Thyroid gland (tissue), 4 donors: Measurements from ENCODE around the gene MRM1. TPM values are rescaled to one million over a fixed set of nuclear protein-coding genes. Genes with fewer than 3 reads are reported as not detected.

Source experiments
- DNase-seq, 2 donors: peaks; one replicate each; pipeline ENCODE4 v3.0.0-alpha.2; 2019
- H3K27ac ChIP-seq, 3 donors: fragments of 200-600 bp; sonication (generic); 1 replicate in 2 of 3; 2 replicates in 1 of 3; pipeline ENCODE4 v1.5.1; 2016 to 2019; ENCODE audit warnings: mild to moderate bottlenecking in 1 of 3, moderate library complexity in 1 of 3
- H3K27me3 ChIP-seq: fragments of 200-600 bp; sonication (generic); one replicate; pipeline ENCODE4 v1.5.1; 2019
- H3K36me3 ChIP-seq, 2 donors: fragments of 200-600 bp; sonication (generic); one replicate each; pipeline ENCODE4 v1.5.1; 2016 to 2019
- H3K4me1 ChIP-seq, 2 donors: fragments of 200-600 bp; sonication (generic); one replicate each; pipeline ENCODE4 v1.5.1; 2017 to 2019
- H3K4me3 ChIP-seq, 3 donors: fragments of 200-600 bp; sonication (generic); replicated peaks in 1 of 3; 1 replicate in 2 of 3; 2 replicates in 1 of 3; pipeline ENCODE4 v1.5.1; 2016; ENCODE audit warnings: mild to moderate bottlenecking in 1 of 3
- H3K9me3 ChIP-seq: fragments of 200-600 bp; sonication (generic); one replicate; pipeline ENCODE4 v1.5.1; 2017
- POLR2A ChIP-seq, 2 donors: fragments of 450-650 bp; IDR thresholded peaks; one replicate each; pipeline ENCODE4 v1.6.1; 2017; ENCODE audit warnings: antibody characterized with exemption in 2 of 2, mild to moderate bottlenecking in 2 of 2, moderate library complexity in 1 of 2
- WGBS, 2 donors: methylation state at CpG; one replicate each; pipeline ENCODE4 v1.1.5; 2017; 5-methylcytosine and 5-hydroxymethylcytosine counted together
- intact Hi-C: fragments of 100-400 bp; cut with DNase I; formaldehyde crosslinking; loops from one replicate; pipeline ENCODE4 v1.15.1; 2023
- total RNA-seq, 4 donors: library from RNA; depleted of rRNA; stranded (reverse); fragments of >200 nt; gene quantifications; one replicate each; pipeline ENCODE4 v1.2.3, GENCODE V29; 2016
- TF ChIP-seq, protein P1 (sequence below), 6 experiments: fragments of 200-600 bp in 3 of 6; fragments of 450-650 bp in 3 of 6; sonication (generic) in 3 of 6; IDR thresholded peaks; one replicate each; pipeline ENCODE4 v1.5.1; 2016 to 2019; ENCODE audit warnings: antibody characterized with exemption in 6 of 6, mild to moderate bottlenecking in 2 of 6, inconsistent platforms in 1 of 6, moderate library complexity in 1 of 6

Gene MRM1
- total RNA-seq, 4 donors from 2014 or later, result 5.8 to 9.8 (median 7.4) TPM

DNA sequence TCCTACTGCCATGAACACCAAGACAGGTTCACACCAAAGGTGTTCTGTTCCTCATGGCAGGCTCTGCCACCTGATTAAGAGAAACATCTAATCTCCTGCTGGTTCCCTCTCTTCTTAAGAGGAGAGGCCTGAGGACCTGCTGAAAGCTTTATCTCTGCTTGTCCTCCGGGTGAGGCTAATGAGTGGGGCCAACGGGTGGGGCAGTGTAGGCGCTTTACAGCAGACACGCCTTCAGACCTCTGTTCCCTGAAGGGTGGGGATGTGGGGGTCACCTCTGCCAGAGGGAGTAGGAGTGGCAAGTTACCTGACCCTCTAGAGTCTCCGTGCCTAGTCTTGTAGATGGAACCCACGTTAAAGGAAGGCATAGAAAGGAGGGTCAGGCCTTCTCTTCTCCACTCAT, 4.2 kb upstream of the MRM1 start:
- Histone ChIP-seq H3K27me3 (no peaks in the 10 kb centered on the region), H3K36me3 (no peaks in the 10 kb centered on the region), H3K4me1 (peaks cover 17 to 23% of the 10 kb centered on the region in 2 donors), H3K9me3 (no peaks in the 10 kb centered on the region), H3K27ac (no peak overlapping the region), H3K4me3 (no peak overlapping the region)
- 81 to 93% methylated on average over 6 of the region's 6 CpGs for WGBS, 2 donors
- TF ChIP-seq POLR2A (IDR thresholded peaks at IDR 0.05), result no peak
- TF ChIP-seq, protein P1, sequence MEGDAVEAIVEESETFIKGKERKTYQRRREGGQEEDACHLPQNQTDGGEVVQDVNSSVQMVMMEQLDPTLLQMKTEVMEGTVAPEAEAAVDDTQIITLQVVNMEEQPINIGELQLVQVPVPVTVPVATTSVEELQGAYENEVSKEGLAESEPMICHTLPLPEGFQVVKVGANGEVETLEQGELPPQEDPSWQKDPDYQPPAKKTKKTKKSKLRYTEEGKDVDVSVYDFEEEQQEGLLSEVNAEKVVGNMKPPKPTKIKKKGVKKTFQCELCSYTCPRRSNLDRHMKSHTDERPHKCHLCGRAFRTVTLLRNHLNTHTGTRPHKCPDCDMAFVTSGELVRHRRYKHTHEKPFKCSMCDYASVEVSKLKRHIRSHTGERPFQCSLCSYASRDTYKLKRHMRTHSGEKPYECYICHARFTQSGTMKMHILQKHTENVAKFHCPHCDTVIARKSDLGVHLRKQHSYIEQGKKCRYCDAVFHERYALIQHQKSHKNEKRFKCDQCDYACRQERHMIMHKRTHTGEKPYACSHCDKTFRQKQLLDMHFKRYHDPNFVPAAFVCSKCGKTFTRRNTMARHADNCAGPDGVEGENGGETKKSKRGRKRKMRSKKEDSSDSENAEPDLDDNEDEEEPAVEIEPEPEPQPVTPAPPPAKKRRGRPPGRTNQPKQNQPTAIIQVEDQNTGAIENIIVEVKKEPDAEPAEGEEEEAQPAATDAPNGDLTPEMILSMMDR (IDR thresholded peaks at IDR 0.05), result no peak
- intact Hi-C loops, result no loop called here
- DNase-seq, result no peak

DNA sequence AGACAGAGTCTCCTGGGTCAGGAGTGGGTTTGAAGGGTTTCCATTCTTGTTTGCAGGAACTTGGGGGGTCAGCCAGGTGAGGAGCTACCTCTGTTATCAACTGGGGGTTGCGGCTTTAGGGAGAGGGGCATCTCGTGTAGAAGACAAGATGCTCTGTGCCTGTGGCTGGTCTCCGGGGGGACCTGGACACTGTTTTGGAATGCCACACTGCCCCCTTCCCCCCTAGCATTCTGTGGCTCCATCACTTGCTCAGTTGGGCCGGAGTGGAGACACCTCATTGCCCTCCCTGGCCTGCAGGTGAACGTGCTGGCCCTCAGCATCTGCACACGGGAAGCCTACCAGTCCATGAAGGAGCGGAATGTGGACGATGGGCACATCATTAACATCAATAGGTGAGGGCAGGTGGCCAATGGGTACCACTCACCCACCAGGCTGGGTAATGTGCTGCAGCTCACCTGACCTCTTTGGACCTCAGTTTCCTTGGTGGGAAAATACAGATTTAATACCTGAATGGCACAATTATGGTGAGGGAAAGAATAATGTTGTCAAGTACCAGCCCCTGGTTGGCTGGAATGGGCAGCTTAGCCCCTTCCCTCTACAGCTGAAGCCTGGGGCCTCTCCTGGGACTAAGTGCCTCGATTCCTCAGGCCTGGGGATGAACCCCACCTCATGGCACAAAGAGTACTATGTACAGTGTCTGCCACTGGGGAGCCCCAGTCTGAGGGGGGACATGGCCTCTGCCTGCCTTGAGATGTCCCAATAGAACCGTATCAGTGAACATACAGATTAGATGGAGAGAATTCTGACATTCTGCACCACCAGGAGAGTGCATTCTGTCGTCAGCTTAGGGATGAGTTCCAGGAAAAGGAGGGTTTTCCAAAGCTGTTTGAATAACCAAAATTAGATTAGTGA, 3.3 kb upstream of the MRM1 start:
- H3K4me3 ChIP-seq, result no peak overlapping the region
- no peak overlapping the region for H3K27ac ChIP-seq
- H3K4me1 ChIP-seq, result peaks cover 18 to 22% of the 10 kb centered on the region in 2 donors
- intact Hi-C loops, result no loop called here
- TF ChIP-seq, protein P1 (IDR thresholded peaks at IDR 0.05), result no peak
- TF ChIP-seq POLR2A (IDR thresholded peaks at IDR 0.05), result no peak
- no peak for DNase-seq
- no peaks in the 10 kb centered on the region for H3K36me3 ChIP-seq
- H3K9me3 ChIP-seq, result no peaks in the 10 kb centered on the region
- H3K27me3 ChIP-seq, result no peaks in the 10 kb centered on the region
- WGBS, 2 donors, result 91 to 96% methylated on average over 10 to 11 of the region's 11 CpGs

DNA sequence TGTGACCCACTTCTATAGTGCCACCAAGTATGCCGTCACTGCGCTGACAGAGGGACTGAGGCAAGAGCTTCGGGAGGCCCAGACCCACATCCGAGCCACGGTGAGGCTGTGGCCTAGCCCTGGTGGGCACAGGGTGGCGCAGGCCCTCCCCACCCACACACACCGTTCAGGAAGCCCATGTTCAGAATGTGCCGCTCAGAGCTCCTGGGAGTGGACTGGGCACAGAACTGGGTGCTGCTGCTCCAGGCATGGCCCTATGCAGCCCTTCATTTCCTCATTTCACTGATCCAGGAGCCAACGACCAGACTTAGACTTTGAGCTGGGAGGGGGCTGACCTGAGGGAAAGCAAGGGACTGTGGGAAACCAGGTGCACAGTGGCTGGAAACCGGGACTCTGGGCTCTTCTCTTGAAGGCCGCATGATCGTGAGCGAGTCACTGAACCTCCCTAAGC, 2.4 kb upstream of the MRM1 start:
- intact Hi-C loops, result no loop called here
- Histone ChIP-seq H3K36me3 (no peaks in the 10 kb centered on the region), H3K4me3 (no peak overlapping the region), H3K27me3 (no peaks in the 10 kb centered on the region), H3K27ac (no peak overlapping the region), H3K9me3 (no peaks in the 10 kb centered on the region), H3K4me1 (peaks cover 18% of the 10 kb centered on the region in 2 donors)
- no peak for DNase-seq
- TF ChIP-seq, protein P1 (IDR thresholded peaks at IDR 0.05), result no peak
- no peak for TF ChIP-seq POLR2A (IDR thresholded peaks at IDR 0.05)
- 94 to 96% methylated on average over 8 to 13 of the region's 13 CpGs for WGBS, 2 donors

DNA sequence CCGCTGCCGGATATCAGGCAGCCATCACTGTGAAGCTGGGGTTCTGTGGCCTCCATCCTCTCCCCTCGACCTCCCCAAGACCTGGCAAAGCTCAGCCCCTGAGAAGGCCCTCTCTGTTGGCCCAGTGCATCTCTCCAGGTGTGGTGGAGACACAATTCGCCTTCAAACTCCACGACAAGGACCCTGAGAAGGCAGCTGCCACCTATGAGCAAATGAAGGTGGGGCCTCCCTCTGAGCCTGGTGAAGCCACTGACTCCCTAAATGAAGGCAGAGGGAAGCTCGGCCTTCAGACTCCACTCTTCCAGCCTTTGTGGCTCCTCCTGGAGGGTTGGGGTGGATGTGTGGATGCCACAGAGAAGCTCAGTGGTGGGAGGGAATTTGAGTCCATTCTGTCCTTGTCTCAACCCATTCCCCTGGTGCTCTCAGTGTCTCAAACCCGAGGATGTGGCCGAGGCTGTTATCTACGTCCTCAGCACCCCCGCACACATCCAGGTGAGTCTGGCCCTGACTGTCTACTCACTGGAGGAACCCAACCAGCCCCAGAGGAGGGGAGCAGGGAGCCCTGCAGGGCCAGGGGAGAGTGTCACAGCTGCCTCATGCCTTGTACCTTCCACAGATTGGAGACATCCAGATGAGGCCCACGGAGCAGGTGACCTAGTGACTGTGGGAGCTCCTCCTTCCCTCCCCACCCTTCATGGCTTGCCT, 1.7 kb upstream of the MRM1 start:
- H3K36me3 ChIP-seq, result no peaks in the 10 kb centered on the region
- no peak overlapping the region for H3K27ac ChIP-seq
- H3K4me3 ChIP-seq, result no peak overlapping the region
- H3K9me3 ChIP-seq, result no peaks in the 10 kb centered on the region
- peaks cover 18% of the 10 kb centered on the region in 2 donors for H3K4me1 ChIP-seq
- 90 to 93% methylated on average over 9 to 11 of the region's 11 CpGs for WGBS, 2 donors
- TF ChIP-seq, protein P1 (IDR thresholded peaks at IDR 0.05), result no peak
- TF ChIP-seq POLR2A (IDR thresholded peaks at IDR 0.05), result no peak
- no peaks in the 10 kb centered on the region for H3K27me3 ChIP-seq
- intact Hi-C loops, result no loop called here
- no peak for DNase-seq
